WTC11 (cell line): Measurements from ENCODE around the gene BTBD8.

Experiments
- JUN ChIP-seq: sonication (generic); formaldehyde crosslinking; IDR thresholded peaks from 2 replicates; pipeline ENCODE4 v1.8.0; 2023; ENCODE audit warnings: mild to moderate bottlenecking, missing genetic modification reagents
- MAX ChIP-seq: sonication (generic); formaldehyde crosslinking; IDR thresholded peaks from 2 replicates; pipeline ENCODE4 v1.8.0; 2022; ENCODE audit warnings: mild to moderate bottlenecking, missing genetic modification reagents
- NR2C2 ChIP-seq: sonication (generic); formaldehyde crosslinking; IDR thresholded peaks from 2 replicates; pipeline ENCODE4 v1.8.0; 2022; ENCODE audit warnings: mild to moderate bottlenecking, missing genetic modification reagents
- ZNF416 ChIP-seq: fragments of 250-450 bp; sonication (Bioruptor Pico); IDR thresholded peaks from 2 replicates; pipeline ENCODE4 v1.9.0; 2021; ENCODE audit warnings: mild to moderate bottlenecking, inconsistent platforms
- TF ChIP-seq, protein P1 (sequence below): sonication (generic); formaldehyde crosslinking; IDR thresholded peaks from 2 replicates; pipeline ENCODE4 v1.8.1; 2023; ENCODE audit warnings: mild to moderate bottlenecking, missing genetic modification reagents, moderate library complexity
- TF ChIP-seq, protein P2 (sequence below): fragments of 200-600 bp; IDR thresholded peaks from 2 replicates; pipeline ENCODE4 v1.8.0; 2022; ENCODE audit warnings: antibody characterized with exemption
- TF ChIP-seq, protein P3 (sequence below): sonication (generic); formaldehyde crosslinking; IDR thresholded peaks from 2 replicates; pipeline ENCODE4 v1.8.0; 2022; ENCODE audit warnings: mild to moderate bottlenecking, missing genetic modification reagents
- TF ChIP-seq, protein P4 (sequence below): sonication (generic); formaldehyde crosslinking; IDR thresholded peaks from 2 replicates; pipeline ENCODE4 v1.8.1; 2023; ENCODE audit warnings: mild to moderate bottlenecking, moderate library complexity, missing genetic modification reagents

DNA sequence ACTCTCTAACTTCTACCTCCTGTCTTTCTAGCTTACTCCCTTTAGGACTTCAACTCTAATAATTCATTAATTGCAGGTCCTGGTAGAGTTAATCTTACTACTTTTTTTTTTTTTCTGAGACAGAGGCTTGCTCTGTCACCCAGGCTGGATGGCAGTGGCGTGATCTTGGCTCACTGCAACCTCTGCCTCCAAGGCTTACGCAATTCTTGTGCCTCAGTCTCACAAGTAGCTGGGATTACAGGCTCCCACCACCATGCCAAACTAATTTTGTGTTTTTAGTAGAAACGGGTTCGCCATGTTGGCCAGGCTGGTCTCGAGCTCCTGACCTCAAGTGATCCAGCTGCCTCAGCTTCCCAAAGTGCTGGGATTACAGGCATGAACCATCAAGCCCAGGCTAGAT, 15.7 kb downstream of the BTBD8 start:
- TF ChIP-seq, protein P1, sequence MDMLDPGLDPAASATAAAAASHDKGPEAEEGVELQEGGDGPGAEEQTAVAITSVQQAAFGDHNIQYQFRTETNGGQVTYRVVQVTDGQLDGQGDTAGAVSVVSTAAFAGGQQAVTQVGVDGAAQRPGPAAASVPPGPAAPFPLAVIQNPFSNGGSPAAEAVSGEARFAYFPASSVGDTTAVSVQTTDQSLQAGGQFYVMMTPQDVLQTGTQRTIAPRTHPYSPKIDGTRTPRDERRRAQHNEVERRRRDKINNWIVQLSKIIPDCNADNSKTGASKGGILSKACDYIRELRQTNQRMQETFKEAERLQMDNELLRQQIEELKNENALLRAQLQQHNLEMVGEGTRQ (CRISPR knock-in tag), result no peak
- TF ChIP-seq ZNF416 (CRISPR knock-in tag) (no peak), JUN (CRISPR knock-in tag) (no peak), MAX (CRISPR knock-in tag) (no peak), NR2C2 (CRISPR knock-in tag) (no peak)
- TF ChIP-seq, protein P2, sequence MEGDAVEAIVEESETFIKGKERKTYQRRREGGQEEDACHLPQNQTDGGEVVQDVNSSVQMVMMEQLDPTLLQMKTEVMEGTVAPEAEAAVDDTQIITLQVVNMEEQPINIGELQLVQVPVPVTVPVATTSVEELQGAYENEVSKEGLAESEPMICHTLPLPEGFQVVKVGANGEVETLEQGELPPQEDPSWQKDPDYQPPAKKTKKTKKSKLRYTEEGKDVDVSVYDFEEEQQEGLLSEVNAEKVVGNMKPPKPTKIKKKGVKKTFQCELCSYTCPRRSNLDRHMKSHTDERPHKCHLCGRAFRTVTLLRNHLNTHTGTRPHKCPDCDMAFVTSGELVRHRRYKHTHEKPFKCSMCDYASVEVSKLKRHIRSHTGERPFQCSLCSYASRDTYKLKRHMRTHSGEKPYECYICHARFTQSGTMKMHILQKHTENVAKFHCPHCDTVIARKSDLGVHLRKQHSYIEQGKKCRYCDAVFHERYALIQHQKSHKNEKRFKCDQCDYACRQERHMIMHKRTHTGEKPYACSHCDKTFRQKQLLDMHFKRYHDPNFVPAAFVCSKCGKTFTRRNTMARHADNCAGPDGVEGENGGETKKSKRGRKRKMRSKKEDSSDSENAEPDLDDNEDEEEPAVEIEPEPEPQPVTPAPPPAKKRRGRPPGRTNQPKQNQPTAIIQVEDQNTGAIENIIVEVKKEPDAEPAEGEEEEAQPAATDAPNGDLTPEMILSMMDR, result no peak
- TF ChIP-seq, protein P3, sequence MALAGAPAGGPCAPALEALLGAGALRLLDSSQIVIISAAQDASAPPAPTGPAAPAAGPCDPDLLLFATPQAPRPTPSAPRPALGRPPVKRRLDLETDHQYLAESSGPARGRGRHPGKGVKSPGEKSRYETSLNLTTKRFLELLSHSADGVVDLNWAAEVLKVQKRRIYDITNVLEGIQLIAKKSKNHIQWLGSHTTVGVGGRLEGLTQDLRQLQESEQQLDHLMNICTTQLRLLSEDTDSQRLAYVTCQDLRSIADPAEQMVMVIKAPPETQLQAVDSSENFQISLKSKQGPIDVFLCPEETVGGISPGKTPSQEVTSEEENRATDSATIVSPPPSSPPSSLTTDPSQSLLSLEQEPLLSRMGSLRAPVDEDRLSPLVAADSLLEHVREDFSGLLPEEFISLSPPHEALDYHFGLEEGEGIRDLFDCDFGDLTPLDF (CRISPR knock-in tag), result no peak
- TF ChIP-seq, protein P4, sequence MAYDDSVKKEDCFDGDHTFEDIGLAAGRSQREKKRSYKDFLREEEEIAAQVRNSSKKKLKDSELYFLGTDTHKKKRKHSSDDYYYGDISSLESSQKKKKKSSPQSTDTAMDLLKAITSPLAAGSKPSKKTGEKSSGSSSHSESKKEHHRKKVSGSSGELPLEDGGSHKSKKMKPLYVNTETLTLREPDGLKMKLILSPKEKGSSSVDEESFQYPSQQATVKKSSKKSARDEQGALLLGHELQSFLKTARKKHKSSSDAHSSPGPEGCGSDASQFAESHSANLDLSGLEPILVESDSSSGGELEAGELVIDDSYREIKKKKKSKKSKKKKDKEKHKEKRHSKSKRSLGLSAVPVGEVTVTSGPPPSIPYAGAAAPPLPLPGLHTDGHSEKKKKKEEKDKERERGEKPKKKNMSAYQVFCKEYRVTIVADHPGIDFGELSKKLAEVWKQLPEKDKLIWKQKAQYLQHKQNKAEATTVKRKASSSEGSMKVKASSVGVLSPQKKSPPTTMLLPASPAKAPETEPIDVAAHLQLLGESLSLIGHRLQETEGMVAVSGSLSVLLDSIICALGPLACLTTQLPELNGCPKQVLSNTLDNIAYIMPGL, result no peak
